Activated T-helper 9 cell treated with anti-CD3 and anti-CD28 coated beads, Interleukin-2, amount 50 U/mL, for 16 hours (primary cell): ENCODE data around the gene NELFB.

Source experiments
- DNase-seq: peaks from one replicate; pipeline ENCODE4 v3.0.0-alpha.2; 2020; ENCODE audit warnings: low read depth

NELFB gene

GRCh38 chr9:137223078-137223970 lies 31.8 kb upstream of the NELFB start:
- peak; percentile 97 for DNase-seq

- DNase-seq: no peak
Observed at GRCh38 chr9:137224830-137225694, 30.1 kb upstream of the NELFB start, which contains the start of gene CYSRT1. TSS of gene CYSRT1 (plus strand) at chr9:137225174. CDS start at chr9:137225622, 448 bp downstream.

GRCh38 chr9:137225699-137226331 lies 29.3 kb upstream of the NELFB start:
- DNase-seq: no peak

- DNase-seq: no peak
Observed at GRCh38 chr9:137226338-137227053, 28.6 kb upstream of the NELFB start.

- peak; percentile 69 for DNase-seq
Observed at GRCh38 chr9:137227054-137227852, 27.9 kb upstream of the NELFB start, which contains the start of gene RNF224. TSS of gene RNF224 (plus strand) at chr9:137227502. CDS start at chr9:137228336, 834 bp downstream.

GRCh38 chr9:137227853-137228505 lies 27.1 kb upstream of the NELFB start:
- DNase-seq: no peak

- no peak for DNase-seq
Observed at GRCh38 chr9:137228506-137228967, 26.6 kb upstream of the NELFB start.

GRCh38 chr9:137228968-137229896 lies 25.9 kb upstream of the NELFB start:
- DNase-seq: no peak

GRCh38 chr9:137229903-137230704 lies 25.0 kb upstream of the NELFB start:
- no peak for DNase-seq

- no peak for DNase-seq
Observed at GRCh38 chr9:137230705-137231371, 24.3 kb upstream of the NELFB start, which contains the start of gene SLC34A3. TSS of gene SLC34A3 (plus strand) at chr9:137230901. CDS start at chr9:137231703, 802 bp downstream.

- no peak for DNase-seq
Observed at GRCh38 chr9:137231372-137232039, 23.6 kb upstream of the NELFB start.

- no peak for DNase-seq
Observed at GRCh38 chr9:137232101-137232500, 23.0 kb upstream of the NELFB start.

GRCh38 chr9:137232510-137232909 lies 22.6 kb upstream of the NELFB start:
- DNase-seq: no peak

- no peak for DNase-seq
Observed at GRCh38 chr9:137233143-137233980, 21.8 kb upstream of the NELFB start.

GRCh38 chr9:137234055-137234697 lies 21.0 kb upstream of the NELFB start:
- DNase-seq: no peak
